ENCODE data around the gene TSPAN3. TPM values are rescaled to one million over a fixed set of nuclear protein-coding genes. Genes with fewer than 3 reads are reported as not detected.

The TSPAN3 gene
- total and polyA plus RNA-seq, 2 donors (not counting 3 experiments of a cell fraction or from before 2014, with no cell fraction given), result 215 to 606 TPM

- peaks cover 83% of the 10 kb centered on the region for H3K79me2 ChIP-seq (ENCODE audit: control insufficient read depth, insufficient read depth, low read length)
- ChIA-PET POLR2A (no interaction called here), CTCF (interaction anchor here (1.2 kb wide), 2 partner anchors 10 to 30 kb away, joined by 3 to 4 read pairs; no protein-coding TSS in a partner anchor)
- intact Hi-C loops (cut with micrococcal nuclease) (no loop called here), dilution Hi-C loops (cut with MboI; ENCODE audit: extremely low pct_ligation_motif_present, low sequenced_read_pairs) (no loop called here)
- peak; percentile 33 for TF ChIP-seq GATA2 (IDR thresholded peaks at IDR 0.05; ENCODE audit: insufficient read depth, insufficient read length, low read depth, low read length)
- TF ChIP-seq JUN (IDR thresholded peaks at IDR 0.05; ENCODE audit: borderline replicate concordance, insufficient read depth, insufficient read length, low read depth), result peak; percentile 36
- TF ChIP-seq FOS (IDR thresholded peaks at IDR 0.05; ENCODE audit: borderline replicate concordance, insufficient read depth, low read length), result peak; percentile 73
- TF ChIP-seq POLR2AphosphoS5 (IDR thresholded peaks at IDR 0.05; ENCODE audit: insufficient read depth, low read depth, low read length), result no peak
- TF ChIP-seq POLR2A (IDR thresholded peaks at IDR 0.05; ENCODE audit: low read depth, low read length), result peak; percentile 45
- H3K4me3 ChIP-seq (replicated peaks in 1 of 3; ENCODE audit: insufficient read depth in 1 of 3, low read depth in 1 of 3, low read length in 3 of 3), result peak overlapping the region in 1 of 3 experiments; percentile 10
- H4K20me1 ChIP-seq (replicated peaks; ENCODE audit: control insufficient read depth, extremely low read depth, insufficient read depth, low read length), result no peaks in the 10 kb centered on the region
- no peak overlapping the region for H2AFZ ChIP-seq (ENCODE audit: low read depth, low read length)
- H3K9me1 ChIP-seq (replicated peaks; ENCODE audit: control insufficient read depth, extremely low read depth, insufficient read depth, low read length), result no peaks in the 10 kb centered on the region
- H3K4me2 ChIP-seq (ENCODE audit: insufficient read depth, low read length), result peak overlapping the region; percentile 76
- BruUV-seq (replicated peaks), result no TSS peak
- H3K27ac ChIP-seq (ENCODE audit: insufficient read depth, low read depth, low read length), result peak overlapping the region; percentile 60
- H3K9ac ChIP-seq (replicated peaks; ENCODE audit: extremely low read depth, insufficient read depth, low read length), result no peak overlapping the region
- H3K4me1 ChIP-seq (ENCODE audit: control insufficient read depth, extremely low read depth, insufficient read depth, low read length), result peaks cover 55% of the 10 kb centered on the region
- H3K36me3 ChIP-seq (ENCODE audit: control insufficient read depth in 2 of 2, extremely low read depth in 1 of 2, insufficient read depth in 2 of 2, low read length in 2 of 2), result no peaks in the 10 kb centered on the region
- FAIRE-seq (peak; percentile 82), DNase-seq (ENCODE audit: low read depth, low spot score) (peak; percentile 86)
- H3K9me3 ChIP-seq (replicated peaks; ENCODE audit: control insufficient read depth, insufficient read depth, low read length), result no peaks in the 10 kb centered on the region
- H3K27me3 ChIP-seq (ENCODE audit: control insufficient read depth in 2 of 2, insufficient read depth in 2 of 2, low read length in 2 of 2), result no peaks in the 10 kb centered on the region
These were observed 6.2 kb downstream of the TSPAN3 start for GRCh38 chr15:77064539-77065308.

GRCh38 chr15:77064063-77064462, 6.8 kb downstream of the TSPAN3 start:
- ChIA-PET CTCF (interaction anchor here (1.2 kb wide), 2 partner anchors 9 to 29 kb away, joined by 3 to 4 read pairs; no protein-coding TSS in a partner anchor), POLR2A (no interaction called here)
- DNase-seq (ENCODE audit: low read depth, low spot score), result no peak
- no peaks in the 10 kb centered on the region for H3K36me3 ChIP-seq (ENCODE audit: control insufficient read depth in 2 of 2, extremely low read depth in 1 of 2, insufficient read depth in 2 of 2, low read length in 2 of 2)
- H2AFZ ChIP-seq (ENCODE audit: low read depth, low read length), result no peak overlapping the region
- BruUV-seq (replicated peaks), result no TSS peak
- no peaks in the 10 kb centered on the region for H3K9me1 ChIP-seq (replicated peaks; ENCODE audit: control insufficient read depth, extremely low read depth, insufficient read depth, low read length)
- no peaks in the 10 kb centered on the region for H3K27me3 ChIP-seq (ENCODE audit: control insufficient read depth in 2 of 2, insufficient read depth in 2 of 2, low read length in 2 of 2)
- FAIRE-seq, result no peak
- H3K9ac ChIP-seq (replicated peaks; ENCODE audit: extremely low read depth, insufficient read depth, low read length), result no peak overlapping the region
- H3K27ac ChIP-seq (ENCODE audit: insufficient read depth, low read depth, low read length), result peak overlapping the region; percentile 60
- peak overlapping the region; percentile 76 for H3K4me2 ChIP-seq (ENCODE audit: insufficient read depth, low read length)
- H4K20me1 ChIP-seq (replicated peaks; ENCODE audit: control insufficient read depth, extremely low read depth, insufficient read depth, low read length), result no peaks in the 10 kb centered on the region
- no peak for TF ChIP-seq GATA2 (IDR thresholded peaks at IDR 0.05; ENCODE audit: insufficient read depth, insufficient read length, low read depth, low read length)
- no peaks in the 10 kb centered on the region for H3K9me3 ChIP-seq (replicated peaks; ENCODE audit: control insufficient read depth, insufficient read depth, low read length)
- intact Hi-C loops (cut with micrococcal nuclease), result no loop called here
- H3K4me1 ChIP-seq (ENCODE audit: control insufficient read depth, extremely low read depth, insufficient read depth, low read length), result peaks cover 50% of the 10 kb centered on the region
- H3K4me3 ChIP-seq (replicated peaks in 1 of 3; ENCODE audit: insufficient read depth in 1 of 3, low read depth in 1 of 3, low read length in 3 of 3), result peak overlapping the region in 1 of 3 experiments; percentile 10
- dilution Hi-C loops (cut with MboI; ENCODE audit: extremely low pct_ligation_motif_present, low sequenced_read_pairs), result no loop called here
- peaks cover 82% of the 10 kb centered on the region for H3K79me2 ChIP-seq (ENCODE audit: control insufficient read depth, insufficient read depth, low read length)

Measured in endothelial cell of umbilical vein (primary cell).